Endometrial microvascular endothelial cells (primary cell): ENCODE data around the gene FAM110A. TPM values are rescaled to one million over a fixed set of nuclear protein-coding genes. Genes with fewer than 3 reads are reported as not detected.
"Not testable (repeated sequence)": the region's sequence is repeated elsewhere in the genome, so short reads cannot be mapped to it uniquely, and the experiment has no call there.

Experiments
- in situ Hi-C: cut with HindIII; loops from 2 replicates; pipeline ENCODE4 v1.10.0; 2017; ENCODE audit warnings: low sequenced_read_pairs, low pct_unique_long_range_greater_than_20kb; ENCODE audit errors: inconsistent ontology term
- total RNA-seq: library from RNA; depleted of rRNA; stranded (reverse); fragments of >200 nt; gene quantifications from one replicate; pipeline ENCODE4 v1.2.3, GENCODE V29; 2015; ENCODE audit errors: inconsistent ontology term

Gene FAM110A
- total RNA-seq: 2.1 TPM

GRCh38 chr20:833450-834150 lies at the start of gene FAM110A:
TSS of gene FAM110A (plus strand) at chr20:833715. CDS start at chr20:844805, 11,090 bp downstream.
- in situ Hi-C loops: no loop called here

DNA sequence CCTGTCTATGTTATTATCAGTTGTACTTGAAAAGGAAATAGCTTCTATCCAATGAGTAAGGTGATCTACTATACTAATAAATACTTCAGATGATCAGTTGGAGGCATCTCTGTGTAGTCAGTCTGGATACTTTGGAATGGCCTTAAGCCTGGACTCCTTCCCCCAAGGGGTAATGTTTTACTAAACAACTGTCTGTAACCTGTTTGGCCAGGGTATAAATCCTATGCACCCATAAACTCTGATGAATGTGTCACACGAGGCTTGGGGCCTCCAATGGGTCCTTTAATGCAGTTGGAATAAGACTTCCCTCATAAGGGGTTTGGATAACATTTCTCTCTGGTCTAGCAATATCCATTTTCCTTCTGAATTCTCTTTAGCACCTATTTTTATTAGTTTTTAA lies 45.7 kb upstream of the FAM110A start:
- in situ Hi-C loops: no loop called here

GRCh38 chr20:791056-791455 lies 42.5 kb upstream of the FAM110A start:
- in situ Hi-C loops: no loop called here

GRCh38 chr20:792248-792647 lies 41.3 kb upstream of the FAM110A start:
- in situ Hi-C loops: no loop called here

- in situ Hi-C loops: no loop called here
Measured at GRCh38 chr20:796921-797320, 36.6 kb upstream of the FAM110A start.

DNA sequence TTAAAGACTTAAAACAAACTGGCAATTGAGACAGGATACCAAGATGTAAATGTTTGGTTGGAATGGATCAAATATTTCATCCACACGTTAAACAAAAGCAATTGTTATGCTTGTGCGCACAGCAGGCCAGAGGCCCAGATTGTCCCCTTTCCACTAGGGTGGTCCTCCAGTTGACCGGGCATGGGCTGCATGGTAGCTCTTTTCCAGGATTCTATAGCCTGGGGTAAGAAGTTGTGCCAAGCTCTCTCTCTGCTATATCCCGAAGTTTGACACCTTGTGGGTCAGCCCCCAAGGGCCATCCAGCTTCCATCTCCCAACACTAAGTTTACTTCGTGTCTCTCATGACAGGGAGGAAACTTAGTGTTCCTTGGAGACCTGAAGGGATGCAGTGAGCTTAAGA lies 34.8 kb upstream of the FAM110A start:
- in situ Hi-C loops: not testable (repeated sequence)

DNA sequence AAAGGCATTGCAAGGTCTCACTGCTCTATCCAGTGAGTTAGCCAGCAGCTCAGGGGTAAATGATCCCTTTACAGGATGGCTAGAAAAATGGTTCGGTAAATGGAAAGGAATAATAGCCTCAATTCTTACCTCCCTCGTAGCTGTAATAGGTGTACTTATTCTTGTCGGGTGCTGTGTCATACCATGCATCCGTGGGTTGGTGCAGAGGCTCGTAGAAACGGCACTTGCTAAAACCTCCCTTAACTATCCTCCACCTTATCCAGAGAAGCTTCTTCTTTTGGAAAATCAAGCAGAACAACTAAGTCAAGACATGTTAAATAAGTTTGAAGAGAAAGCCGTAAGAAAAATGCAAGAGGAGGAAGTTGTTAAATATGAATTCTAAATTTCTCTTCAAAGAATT lies 33.5 kb upstream of the FAM110A start:
- in situ Hi-C loops: not testable (repeated sequence)

DNA sequence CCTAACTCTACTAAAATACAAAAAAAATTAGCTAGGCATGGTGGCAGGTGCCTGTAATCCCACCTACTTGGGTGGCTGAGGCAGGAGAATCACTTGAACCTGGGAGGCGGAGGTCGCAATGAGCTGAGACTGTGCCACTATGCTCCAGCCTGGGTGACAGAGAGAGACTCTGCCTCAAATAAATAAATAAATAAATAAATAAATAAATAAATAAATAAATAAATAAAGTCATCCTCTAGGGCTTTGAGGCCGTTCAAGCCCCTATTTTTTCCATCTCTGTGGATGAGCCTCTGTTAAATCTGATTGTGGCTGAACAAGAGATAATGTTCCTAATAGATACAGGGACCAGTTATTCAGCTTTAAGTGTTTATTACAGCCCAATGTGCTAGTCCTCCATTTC lies 31.8 kb upstream of the FAM110A start:
- in situ Hi-C loops: no loop called here

GRCh38 chr20:805713-806112 lies 27.8 kb upstream of the FAM110A start:
- in situ Hi-C loops: no loop called here

- in situ Hi-C loops: not testable (repeated sequence)
Measured at GRCh38 chr20:811776-812434, 21.6 kb upstream of the FAM110A start.

DNA sequence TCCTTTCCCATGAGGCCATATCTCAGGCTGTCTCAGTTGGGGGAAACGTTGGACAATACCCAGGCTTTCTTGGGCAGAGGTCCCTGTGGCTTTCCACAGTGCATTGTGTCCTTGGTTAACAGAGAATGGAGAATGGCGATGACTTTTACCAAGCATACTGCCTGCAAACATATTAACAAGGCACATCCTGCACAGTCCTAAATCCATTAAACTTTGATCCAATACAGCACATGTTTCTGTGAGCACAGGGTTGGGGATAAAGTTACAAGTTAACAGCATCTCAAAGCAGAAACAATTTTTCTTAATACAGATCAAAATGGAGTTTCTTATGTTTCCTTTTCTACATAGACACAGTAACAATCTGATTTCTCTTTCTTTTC lies 21.1 kb upstream of the FAM110A start:
- in situ Hi-C loops: not testable (repeated sequence)

- in situ Hi-C loops: no loop called here
Measured at GRCh38 chr20:813390-813789, 20.1 kb upstream of the FAM110A start.

GRCh38 chr20:815226-815625 lies 18.3 kb upstream of the FAM110A start:
- in situ Hi-C loops: no loop called here

- in situ Hi-C loops: no loop called here
Measured at GRCh38 chr20:815914-816606, 17.5 kb upstream of the FAM110A start.

DNA sequence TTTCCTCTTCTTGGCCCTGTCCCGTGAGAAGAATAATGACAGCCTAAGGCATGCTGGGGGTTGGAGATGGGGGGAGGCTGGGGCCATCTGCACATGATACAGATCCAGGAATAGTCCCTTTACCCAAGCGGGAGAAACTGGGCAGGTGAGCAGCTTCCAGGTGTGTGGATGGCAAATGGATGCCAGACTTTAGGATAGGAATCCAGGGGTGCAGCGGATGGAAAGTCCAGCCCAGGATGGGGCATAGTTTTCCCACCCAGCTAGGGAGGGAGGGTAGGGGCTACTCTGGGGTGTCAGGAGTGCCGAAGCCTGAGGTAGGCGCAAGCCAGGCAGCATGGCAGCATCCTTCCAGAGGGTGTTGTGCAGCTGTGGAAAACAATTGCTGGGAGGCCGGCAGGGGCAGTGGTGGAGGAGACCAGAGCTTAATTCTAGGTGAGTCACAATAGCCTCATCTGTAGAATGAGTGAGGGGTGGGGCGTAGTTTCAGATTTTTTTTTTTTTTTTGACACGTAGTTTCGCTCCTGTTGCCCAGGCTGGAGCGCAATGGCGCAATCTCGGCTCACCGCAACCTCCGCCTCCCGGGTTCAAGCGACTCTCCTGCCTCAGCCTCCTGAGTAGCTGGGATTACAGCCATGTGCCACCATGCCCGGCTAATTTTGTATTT lies 15.4 kb upstream of the FAM110A start:
- in situ Hi-C loops: no loop called here

GRCh38 chr20:819680-820322 lies 13.7 kb upstream of the FAM110A start:
- in situ Hi-C loops: no loop called here

DNA sequence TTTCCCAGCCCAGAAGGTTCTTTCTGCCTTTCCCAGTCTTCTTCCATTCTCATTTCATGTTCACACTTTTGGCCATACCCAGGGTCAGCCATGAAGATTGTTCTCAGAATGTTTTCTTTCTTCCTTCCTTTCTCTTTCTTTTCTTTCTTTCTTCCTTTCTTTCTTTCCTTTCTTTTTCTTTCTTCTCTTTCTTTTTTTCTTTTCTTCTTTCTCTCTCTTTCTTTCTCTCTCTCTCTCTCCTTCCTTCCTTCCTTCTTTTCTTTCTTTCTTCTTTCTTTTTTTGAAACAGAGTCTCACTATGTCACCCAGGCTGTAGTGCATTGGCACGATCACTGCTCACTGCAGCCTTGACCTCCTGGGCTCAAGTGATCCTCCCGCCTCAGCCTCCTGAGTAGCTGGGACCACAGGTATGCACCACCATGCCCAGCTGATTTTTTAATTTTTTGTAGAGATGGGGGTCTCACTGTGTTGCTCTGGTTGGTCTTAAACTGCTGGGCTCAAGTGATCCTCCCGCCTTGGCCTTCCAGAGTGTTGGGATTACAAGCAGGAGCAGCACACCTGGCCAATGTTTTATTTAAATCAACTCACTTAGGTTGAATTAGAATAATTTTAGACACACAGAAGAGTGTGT lies 13.1 kb upstream of the FAM110A start:
- in situ Hi-C loops: no loop called here

- in situ Hi-C loops: no loop called here
Measured at GRCh38 chr20:821046-821730, 12.3 kb upstream of the FAM110A start.
